ENCODE measurements around the gene PDSS1.

PDSS1 gene

DNA sequence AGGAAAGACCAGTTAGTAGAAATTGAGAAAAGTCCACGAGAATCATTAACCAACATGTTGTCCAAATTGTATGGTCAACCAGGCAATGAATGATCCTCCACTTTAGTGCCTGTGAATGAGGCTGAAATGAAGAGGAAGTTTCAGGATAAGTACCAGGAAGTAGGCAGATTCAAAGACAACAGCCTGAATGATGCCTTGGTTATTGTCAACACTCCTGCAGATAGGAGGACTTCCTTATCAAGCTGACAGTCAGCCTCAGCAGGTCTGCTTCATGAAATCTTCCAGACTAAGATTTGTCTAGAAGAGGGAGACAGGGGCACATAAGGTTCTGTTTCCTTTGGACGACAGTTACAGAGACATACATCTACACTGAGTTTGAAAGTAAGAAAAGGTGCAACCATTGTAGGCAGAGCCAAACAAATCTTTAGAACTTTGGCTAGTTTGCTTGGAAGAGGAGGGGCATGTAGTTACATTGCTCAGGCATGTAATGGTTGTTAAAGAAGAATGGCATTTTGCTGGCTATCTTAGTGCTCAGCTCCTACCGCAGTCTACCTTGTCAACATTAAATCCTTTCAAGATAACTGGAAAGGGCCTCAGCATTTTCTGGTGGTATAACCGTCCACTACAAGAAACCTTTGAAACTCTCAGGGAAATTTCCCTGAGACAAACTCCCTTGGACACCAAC, 81.8 kb downstream of the PDSS1 start:
- TF ChIP-seq EZH2phosphoT487 (IDR thresholded peaks at IDR 0.05; ENCODE audit: low read depth): no peak
- TF ChIP-seq, protein P1, sequence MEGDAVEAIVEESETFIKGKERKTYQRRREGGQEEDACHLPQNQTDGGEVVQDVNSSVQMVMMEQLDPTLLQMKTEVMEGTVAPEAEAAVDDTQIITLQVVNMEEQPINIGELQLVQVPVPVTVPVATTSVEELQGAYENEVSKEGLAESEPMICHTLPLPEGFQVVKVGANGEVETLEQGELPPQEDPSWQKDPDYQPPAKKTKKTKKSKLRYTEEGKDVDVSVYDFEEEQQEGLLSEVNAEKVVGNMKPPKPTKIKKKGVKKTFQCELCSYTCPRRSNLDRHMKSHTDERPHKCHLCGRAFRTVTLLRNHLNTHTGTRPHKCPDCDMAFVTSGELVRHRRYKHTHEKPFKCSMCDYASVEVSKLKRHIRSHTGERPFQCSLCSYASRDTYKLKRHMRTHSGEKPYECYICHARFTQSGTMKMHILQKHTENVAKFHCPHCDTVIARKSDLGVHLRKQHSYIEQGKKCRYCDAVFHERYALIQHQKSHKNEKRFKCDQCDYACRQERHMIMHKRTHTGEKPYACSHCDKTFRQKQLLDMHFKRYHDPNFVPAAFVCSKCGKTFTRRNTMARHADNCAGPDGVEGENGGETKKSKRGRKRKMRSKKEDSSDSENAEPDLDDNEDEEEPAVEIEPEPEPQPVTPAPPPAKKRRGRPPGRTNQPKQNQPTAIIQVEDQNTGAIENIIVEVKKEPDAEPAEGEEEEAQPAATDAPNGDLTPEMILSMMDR (IDR thresholded peaks at IDR 0.05; ENCODE audit: low read depth, low read length): no peak
- Histone ChIP-seq H3K9me3 (ENCODE audit: insufficient read depth, low read length) (no peaks in the 10 kb centered on the region), H3K79me2 (ENCODE audit: low read length) (peaks cover 99% of the 10 kb centered on the region), H3K27ac (ENCODE audit: low read length) (no peak overlapping the region), H3K4me3 (ENCODE audit: low read length) (no peak overlapping the region), H3K4me2 (ENCODE audit: low read length) (no peak overlapping the region), H4K20me1 (ENCODE audit: insufficient read depth, low read length) (peaks cover 93% of the 10 kb centered on the region), H2AFZ (ENCODE audit: low read depth, low read length) (no peak overlapping the region), H3K4me1 (ENCODE audit: low read length) (peaks cover 35% of the 10 kb centered on the region), H3K27me3 (ENCODE audit: low read depth, low read length) (no peaks in the 10 kb centered on the region), H3K9ac (ENCODE audit: low read length) (no peak overlapping the region), H3K36me3 (replicated peaks; ENCODE audit: low read depth, low read length) (peaks cover 4% of the 10 kb centered on the region)

DNA sequence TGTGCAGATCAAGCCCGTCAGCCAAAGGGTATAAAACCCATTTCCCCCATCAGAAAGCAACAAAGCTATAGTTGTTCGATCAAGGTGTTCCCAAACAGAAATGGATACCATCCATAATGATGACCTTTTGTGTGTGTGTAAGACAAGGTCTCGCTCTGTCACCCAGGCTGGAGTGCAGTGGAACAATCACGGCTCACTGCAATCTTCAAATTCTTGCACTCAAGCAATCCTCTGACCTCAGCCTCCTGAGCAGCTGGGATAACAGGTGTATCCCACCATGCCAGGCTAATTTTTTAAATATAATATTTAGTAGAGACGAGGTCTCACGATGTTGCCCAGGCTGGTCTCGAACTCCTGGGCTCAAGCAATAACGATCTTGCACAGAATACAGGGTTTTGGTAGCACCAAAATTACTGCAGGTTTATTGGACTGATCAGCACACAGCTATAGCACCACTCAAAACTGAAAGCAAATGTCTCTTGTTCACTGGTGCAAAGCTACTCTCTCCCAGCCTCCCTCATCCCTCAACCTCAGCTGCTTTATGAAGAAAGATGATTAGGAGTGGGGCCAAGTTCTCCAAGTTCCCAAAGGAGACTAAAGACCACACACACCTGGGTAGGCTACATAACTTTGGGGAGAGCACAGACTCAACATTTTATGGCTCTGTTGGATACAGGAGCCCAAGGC, 82.7 kb downstream of the PDSS1 start:
- no peak for TF ChIP-seq EZH2phosphoT487 (IDR thresholded peaks at IDR 0.05; ENCODE audit: low read depth)
- TF ChIP-seq, protein P1 (IDR thresholded peaks at IDR 0.05; ENCODE audit: low read depth, low read length): no peak
- Histone ChIP-seq H3K9me3 (ENCODE audit: insufficient read depth, low read length) (no peaks in the 10 kb centered on the region), H3K9ac (ENCODE audit: low read length) (no peak overlapping the region), H3K4me1 (ENCODE audit: low read length) (peaks cover 35% of the 10 kb centered on the region), H3K79me2 (ENCODE audit: low read length) (peaks cover 99% of the 10 kb centered on the region), H3K27ac (ENCODE audit: low read length) (peak overlapping the region; percentile 66), H2AFZ (ENCODE audit: low read depth, low read length) (no peak overlapping the region), H3K4me2 (ENCODE audit: low read length) (peak overlapping the region; percentile 48; the same call in 1 of the 2 replicates), H3K4me3 (ENCODE audit: low read length) (no peak overlapping the region), H3K27me3 (ENCODE audit: low read depth, low read length) (no peaks in the 10 kb centered on the region), H4K20me1 (ENCODE audit: insufficient read depth, low read length) (peaks cover 95% of the 10 kb centered on the region), H3K36me3 (replicated peaks; ENCODE audit: low read depth, low read length) (peaks cover 4% of the 10 kb centered on the region)

DNA sequence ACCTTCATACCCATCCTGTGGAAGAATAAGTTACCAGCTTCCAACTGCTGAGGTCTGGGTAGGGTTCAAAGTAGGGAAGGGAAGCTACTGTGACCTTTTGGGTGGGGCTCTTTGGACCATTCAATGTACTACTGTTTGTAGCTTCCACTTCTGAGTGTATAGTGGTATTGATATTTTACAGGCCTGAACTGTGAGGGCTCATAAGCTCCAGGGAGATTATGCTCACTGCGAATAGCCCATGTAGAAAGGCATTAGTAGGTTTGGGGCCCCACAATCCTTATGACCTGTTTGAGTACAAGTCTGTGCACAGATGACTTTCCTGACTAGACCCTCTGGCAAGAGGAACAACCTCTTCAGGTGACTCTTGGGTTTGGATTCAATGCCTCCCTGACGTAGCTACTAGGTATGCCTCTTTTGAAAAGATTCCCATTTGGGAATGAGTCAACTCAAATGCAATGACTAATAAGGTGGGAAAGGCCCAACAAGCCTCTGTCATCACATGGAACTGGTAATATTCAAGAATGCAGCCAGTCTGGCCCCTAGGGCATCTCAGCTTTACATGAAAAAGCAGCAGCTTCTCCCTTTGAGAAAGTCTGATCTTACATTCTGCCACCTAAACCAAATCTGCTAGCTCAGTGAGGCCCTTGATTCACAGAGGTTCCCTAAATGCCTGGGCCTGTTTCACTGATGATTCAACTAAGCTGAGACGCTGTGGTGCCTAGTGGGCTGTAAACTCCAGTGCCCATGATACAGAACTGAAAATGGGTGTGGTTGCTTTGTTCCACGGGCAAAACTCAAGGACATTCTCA, 83.5 kb downstream of the PDSS1 start:
- Histone ChIP-seq H3K79me2 (ENCODE audit: low read length) (peaks cover 99% of the 10 kb centered on the region), H3K9me3 (ENCODE audit: insufficient read depth, low read length) (no peaks in the 10 kb centered on the region), H3K4me3 (ENCODE audit: low read length) (peak overlapping the region; percentile 39; the same call in 1 of the 2 replicates), H3K27ac (ENCODE audit: low read length) (peak overlapping the region; percentile 66), H3K9ac (ENCODE audit: low read length) (no peak overlapping the region; the same call in 1 of the 2 replicates), H4K20me1 (ENCODE audit: insufficient read depth, low read length) (peaks cover 95% of the 10 kb centered on the region), H3K4me2 (ENCODE audit: low read length) (peak overlapping the region; percentile 48), H3K4me1 (ENCODE audit: low read length) (peaks cover 35% of the 10 kb centered on the region), H3K36me3 (replicated peaks; ENCODE audit: low read depth, low read length) (peaks cover 4% of the 10 kb centered on the region), H3K27me3 (ENCODE audit: low read depth, low read length) (no peaks in the 10 kb centered on the region), H2AFZ (ENCODE audit: low read depth, low read length) (no peak overlapping the region)
- no peak for TF ChIP-seq EZH2phosphoT487 (IDR thresholded peaks at IDR 0.05; ENCODE audit: low read depth)
- TF ChIP-seq, protein P1 (IDR thresholded peaks at IDR 0.05; ENCODE audit: low read depth, low read length): no peak

DNA sequence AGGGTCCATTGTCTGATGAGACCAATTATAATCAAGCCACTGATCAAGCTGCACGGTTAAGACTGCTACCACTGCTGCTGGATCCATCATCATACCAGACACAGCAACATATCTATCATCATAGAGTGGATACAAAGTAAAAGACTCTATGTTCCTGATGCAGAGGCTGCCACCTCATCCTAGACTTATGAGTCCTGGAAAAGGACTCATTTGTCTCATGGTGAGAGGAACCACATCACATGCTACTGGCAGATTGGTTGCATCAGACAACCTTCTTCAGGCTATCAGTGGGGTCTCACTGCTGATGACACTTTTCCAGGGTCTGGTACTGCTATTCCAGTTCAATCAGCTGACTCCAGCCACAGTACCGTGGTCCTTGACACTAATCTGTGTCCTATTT, 84.3 kb downstream of the PDSS1 start:
- H3K4me3 ChIP-seq (ENCODE audit: low read length): no peak overlapping the region
- TF ChIP-seq, protein P1 (IDR thresholded peaks at IDR 0.05; ENCODE audit: low read depth, low read length): no peak
- TF ChIP-seq EZH2phosphoT487 (IDR thresholded peaks at IDR 0.05; ENCODE audit: low read depth): no peak
- no peaks in the 10 kb centered on the region for H3K9me3 ChIP-seq (ENCODE audit: insufficient read depth, low read length)
- peaks cover 100% of the 10 kb centered on the region for H3K79me2 ChIP-seq (ENCODE audit: low read length)
- peaks cover 4% of the 10 kb centered on the region for H3K36me3 ChIP-seq (replicated peaks; ENCODE audit: low read depth, low read length)
- peak overlapping the region; percentile 66 for H3K27ac ChIP-seq (ENCODE audit: low read length)
- peaks cover 35% of the 10 kb centered on the region for H3K4me1 ChIP-seq (ENCODE audit: low read length)
- H3K4me2 ChIP-seq (ENCODE audit: low read length): peak overlapping the region; percentile 48
- no peak overlapping the region for H2AFZ ChIP-seq (ENCODE audit: low read depth, low read length)
- no peak overlapping the region for H3K9ac ChIP-seq (ENCODE audit: low read length)
- H4K20me1 ChIP-seq (ENCODE audit: insufficient read depth, low read length): peaks cover 98% of the 10 kb centered on the region
- H3K27me3 ChIP-seq (ENCODE audit: low read depth, low read length): no peaks in the 10 kb centered on the region
